Measurements from ENCODE around the gene NFATC2. TPM values are rescaled to one million over a fixed set of nuclear protein-coding genes. Genes with fewer than 3 reads are reported as not detected.
A peak's percentile ranks its signal among the peaks of the same experiment; 100 is the strongest.

NFATC2 gene
- total and polyA plus RNA-seq, 12 donors = 0.43 to 5.7 (median 3.3) TPM

- Histone ChIP-seq H3K4me1 (peaks cover 0 to 6% (median 0%) of the 10 kb centered on the region in 9 donors), H3K4me3 (no peak overlapping the region), H3K9me3 (no peaks in the 10 kb centered on the region), H3K27ac (no peak overlapping the region), H3K27me3 (peaks cover 0 to 5% (median 0%) of the 10 kb centered on the region in 7 donors), H3K36me3 (no peaks in the 10 kb centered on the region)
- TF ChIP-seq CTCF (IDR thresholded peaks at IDR 0.05) = no peak
- intact Hi-C loops (cut with DNase I) = no loop called here
- ATAC-seq (no peak), DNase-seq (no peak)
- 77 to 80% methylated on average over 17 of the region's 17 CpGs for WGBS, 2 donors
These were observed 188.2 kb downstream of the NFATC2 start for GRCh38 chr20:51354191-51354768.

- TF ChIP-seq CTCF (IDR thresholded peaks at IDR 0.05) = no peak
- 73 to 84% methylated on average over 4 of the region's 4 CpGs for WGBS, 2 donors
- no peak for ATAC-seq
These were observed 189.0 kb downstream of the NFATC2 start for GRCh38 chr20:51353491-51353890.

GRCh38 chr20:51352791-51353190, 189.7 kb downstream of the NFATC2 start:
- Histone ChIP-seq H3K4me1 (peaks cover 0 to 6% (median 0%) of the 10 kb centered on the region in 9 donors), H3K27me3 (peaks cover 0 to 7% (median 2%) of the 10 kb centered on the region in 7 donors), H3K36me3 (no peaks in the 10 kb centered on the region), H3K4me3 (no peak overlapping the region), H3K27ac (no peak overlapping the region), H3K9me3 (no peaks in the 10 kb centered on the region)
- DNase-seq (no peak), ATAC-seq (no peak)
- 96% methylated on average over 11 of the region's 11 CpGs for WGBS, 2 donors
- no peak for TF ChIP-seq CTCF (IDR thresholded peaks at IDR 0.05)
- intact Hi-C loops (cut with DNase I) = no loop called here

More at GRCh38 chr20:51353491-51353890, 189.0 kb downstream of the NFATC2 start:
- H3K36me3 ChIP-seq = no peaks in the 10 kb centered on the region
- no peak overlapping the region for H3K27ac ChIP-seq
- H3K4me3 ChIP-seq = no peak overlapping the region
- no peaks in the 10 kb centered on the region for H3K9me3 ChIP-seq
- peaks cover 0 to 7% (median under 1%) of the 10 kb centered on the region in 7 donors for H3K27me3 ChIP-seq
- no peak for DNase-seq
- intact Hi-C loops (cut with DNase I) = no loop called here
- peaks cover 0 to 6% (median 0%) of the 10 kb centered on the region in 9 donors for H3K4me1 ChIP-seq

- TF ChIP-seq CTCF (IDR thresholded peaks at IDR 0.05) = no peak
- Histone ChIP-seq H3K36me3 (no peaks in the 10 kb centered on the region), H3K27me3 (peaks cover 0 to 7% (median 2%) of the 10 kb centered on the region in 7 donors), H3K4me1 (peaks cover 0 to 6% (median 0%) of the 10 kb centered on the region in 9 donors), H3K27ac (peak overlapping the region in 1 of 10 donors; percentile 8), H3K4me3 (no peak overlapping the region), H3K9me3 (no peaks in the 10 kb centered on the region)
- intact Hi-C loops (cut with DNase I) = no loop called here
- WGBS, 2 donors = 75 to 82% methylated on average over 6 of the region's 6 CpGs
- ATAC-seq = no peak
- no peak for DNase-seq
These were observed 191.4 kb downstream of the NFATC2 start for GRCh38 chr20:51350941-51351631.

Measured in heart right ventricle (tissue), 16 donors.